Measurements from ENCODE around the gene DUSP21. TPM values are rescaled to one million over a fixed set of nuclear protein-coding genes. Genes with fewer than 3 reads are reported as not detected.
A peak's percentile ranks its signal among the peaks of the same experiment; 100 is the strongest.
"Not testable (repeated sequence)": the region's sequence is repeated elsewhere in the genome, so short reads cannot be mapped to it uniquely, and the experiment has no call there.

DUSP21 gene
- polyA plus RNA-seq = 1 to 10 TPM in 2 of 4 donors, under 1 TPM in 1, not detected in 1; 0.22 to 2.2 (median 2.2) TPM
- long read RNA-seq, donor 1 = 0 reads
- long read RNA-seq, donor 2 = 0 reads
- long read RNA-seq, donor 3 = 0 reads
- long read RNA-seq, donor 4 = 0 reads
- long read RNA-seq, donor 5 = 0 reads
- long read RNA-seq, donor 6 = 0 reads
- long read RNA-seq, donor 7 = 0 reads
- long read RNA-seq, donor 8 = 0 reads
- long read RNA-seq, donor 9 = 0 reads
- long read RNA-seq, donor 10 = 0 reads

DNA sequence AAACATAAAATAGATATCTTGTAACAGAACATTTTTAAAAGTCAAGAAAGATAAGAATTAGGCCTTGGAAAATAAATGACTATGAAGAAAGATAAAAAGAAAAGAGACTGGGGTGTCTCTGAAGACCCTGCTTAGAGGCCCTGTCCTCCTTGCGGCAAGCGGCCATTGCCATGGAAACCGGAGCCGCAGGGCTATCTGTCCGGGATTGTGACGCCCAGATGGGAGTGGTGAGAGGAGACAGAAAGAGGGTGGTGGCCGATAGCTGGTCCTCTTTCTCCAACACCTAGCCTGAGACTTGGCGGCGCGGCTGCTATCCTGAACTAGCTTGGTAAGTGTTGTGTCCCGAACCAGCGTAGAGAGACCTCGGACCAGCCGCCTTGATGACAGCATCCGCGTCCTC lies at the start of gene DUSP21:
DUSP21 (plus strand) TSS at position 269 of the 400 bp plus-strand sequence; CDS start at position 381, 112 bp downstream.
- H3K4me3 ChIP-seq (ENCODE audit: low read depth in 1 of 3, low read length in 3 of 3) = no peak within 1 kb of the TSS
- H3K27ac ChIP-seq (ENCODE audit: low read depth in 1 of 3, low read length in 2 of 3) = no peak within 1 kb of the TSS
- no peak for DNase-seq
- peaks cover 0 to 2% of the 10 kb centered on the region in 2 donors for H3K9me3 ChIP-seq (ENCODE audit: control insufficient read depth in 2 of 2, insufficient read depth in 1 of 2, low read depth in 1 of 2, low read length in 1 of 2)
- H3K36me3 ChIP-seq (ENCODE audit: control insufficient read depth in 3 of 3, insufficient read depth in 2 of 3, low read depth in 1 of 3, low read length in 3 of 3) = no peaks in the 10 kb centered on the region
- WGBS, 3 donors = 94 to 96% (median 96%) methylated on average over 9 to 16 of the region's 16 CpGs
- no peak for FAIRE-seq
- H3K27me3 ChIP-seq (ENCODE audit: control insufficient read depth in 3 of 3, insufficient read depth in 3 of 3, low read length in 3 of 3) = no peaks in the 10 kb centered on the region
- H3K4me1 ChIP-seq (ENCODE audit: control insufficient read depth in 3 of 3, insufficient read depth in 2 of 3, low read depth in 1 of 3, low read length in 2 of 3) = no peaks in the 10 kb centered on the region

DNA sequence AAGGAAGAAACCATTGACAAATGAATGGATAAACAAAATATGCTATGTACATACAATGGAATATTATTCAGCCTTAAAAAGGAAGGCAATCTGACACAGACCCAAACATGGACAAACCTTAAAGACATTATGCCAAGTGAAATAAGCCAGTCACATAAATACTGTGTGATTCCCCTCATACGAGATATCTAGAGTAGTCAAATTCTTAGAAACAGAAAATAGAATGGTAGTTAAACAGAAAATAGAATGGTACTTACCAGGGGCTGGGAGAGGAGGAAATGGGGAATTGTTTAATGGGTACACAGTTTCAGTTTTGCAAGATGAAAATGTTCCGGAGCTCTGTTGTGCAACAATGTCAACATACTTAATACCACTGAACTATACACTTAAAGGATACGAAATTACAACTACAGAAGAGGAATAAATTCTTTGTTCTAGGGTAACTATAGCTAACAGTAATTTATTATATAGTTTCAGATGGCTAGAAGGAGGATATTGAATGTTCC lies 47.8 kb upstream of the DUSP21 start:
- H3K4me3 ChIP-seq (ENCODE audit: low read depth in 1 of 3, low read length in 3 of 3) = no peak overlapping the region
- no peaks in the 10 kb centered on the region for H3K36me3 ChIP-seq (ENCODE audit: control insufficient read depth in 3 of 3, insufficient read depth in 2 of 3, low read depth in 1 of 3, low read length in 3 of 3)
- no peak for FAIRE-seq
- 35 to 51% (median 40%) methylated on average over 3 of the region's 3 CpGs for WGBS, 3 donors
- H3K27me3 ChIP-seq (ENCODE audit: control insufficient read depth in 3 of 3, insufficient read depth in 3 of 3, low read length in 3 of 3) = no peaks in the 10 kb centered on the region
- peak in 1 of 2 donors; percentile 2 for DNase-seq
- H3K27ac ChIP-seq (ENCODE audit: low read depth in 1 of 3, low read length in 2 of 3) = no peak overlapping the region
- no peaks in the 10 kb centered on the region for H3K4me1 ChIP-seq (ENCODE audit: control insufficient read depth in 3 of 3, insufficient read depth in 2 of 3, low read depth in 1 of 3, low read length in 2 of 3)
- no peaks in the 10 kb centered on the region for H3K9me3 ChIP-seq (ENCODE audit: control insufficient read depth in 2 of 2, insufficient read depth in 1 of 2, low read depth in 1 of 2, low read length in 1 of 2)

DNA sequence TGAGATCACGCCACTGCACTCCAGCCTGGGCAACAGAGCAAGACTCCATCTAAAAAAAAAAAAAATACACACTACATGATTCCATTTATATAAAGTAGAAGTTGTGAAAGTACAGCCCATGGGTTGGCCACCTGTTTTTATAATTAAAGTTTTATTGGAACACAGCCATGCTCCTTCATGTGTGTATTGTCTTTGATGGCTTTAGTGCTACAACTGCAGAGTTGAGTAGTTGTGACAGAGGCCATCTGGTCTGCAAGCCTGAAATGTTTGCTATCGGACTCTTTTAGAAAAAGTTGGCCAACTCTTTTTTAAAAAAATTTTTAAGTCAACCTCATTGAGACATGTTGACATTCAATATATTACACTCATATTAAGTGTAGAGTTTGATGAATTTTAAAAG lies 41.2 kb upstream of the DUSP21 start:
- no peaks in the 10 kb centered on the region for H3K36me3 ChIP-seq (ENCODE audit: control insufficient read depth in 3 of 3, insufficient read depth in 2 of 3, low read depth in 1 of 3, low read length in 3 of 3)
- no peak overlapping the region for H3K27ac ChIP-seq (ENCODE audit: low read depth in 1 of 3, low read length in 2 of 3)
- H3K4me1 ChIP-seq (ENCODE audit: control insufficient read depth in 3 of 3, insufficient read depth in 2 of 3, low read depth in 1 of 3, low read length in 2 of 3) = no peaks in the 10 kb centered on the region
- DNase-seq (no peak), FAIRE-seq (no peak)
- H3K4me3 ChIP-seq (ENCODE audit: low read depth in 1 of 3, low read length in 3 of 3) = no peak overlapping the region
- no peaks in the 10 kb centered on the region for H3K27me3 ChIP-seq (ENCODE audit: control insufficient read depth in 3 of 3, insufficient read depth in 3 of 3, low read length in 3 of 3)
- no peaks in the 10 kb centered on the region for H3K9me3 ChIP-seq (ENCODE audit: control insufficient read depth in 2 of 2, insufficient read depth in 1 of 2, low read depth in 1 of 2, low read length in 1 of 2)
- 82 to 100% (median 96%) methylated on average over 2 of the region's 2 CpGs for WGBS, 3 donors

DNA sequence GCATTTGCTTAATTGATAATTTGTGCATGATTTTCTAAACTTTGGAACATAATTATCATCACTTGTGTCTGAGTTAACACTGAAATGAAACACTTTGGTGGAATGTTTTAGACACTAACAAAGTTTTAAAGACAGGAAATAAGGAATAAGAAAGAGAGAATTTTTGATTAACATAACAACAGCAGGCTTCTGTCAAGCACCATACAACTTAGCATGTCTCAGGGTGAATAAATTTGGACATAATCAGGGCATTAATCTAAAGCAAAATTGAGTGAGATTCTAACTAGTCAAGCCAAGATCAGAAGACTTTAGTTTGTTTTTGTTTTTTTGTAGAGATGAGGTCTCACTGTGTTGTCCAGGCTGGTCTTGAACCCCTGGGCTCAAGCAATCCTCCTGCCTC lies 28.1 kb upstream of the DUSP21 start:
- Histone ChIP-seq H3K27me3 (ENCODE audit: control insufficient read depth in 3 of 3, insufficient read depth in 3 of 3, low read length in 3 of 3) (no peaks in the 10 kb centered on the region), H3K4me1 (ENCODE audit: control insufficient read depth in 3 of 3, insufficient read depth in 2 of 3, low read depth in 1 of 3, low read length in 2 of 3) (no peaks in the 10 kb centered on the region), H3K27ac (ENCODE audit: low read depth in 1 of 3, low read length in 2 of 3) (no peak overlapping the region), H3K9me3 (ENCODE audit: control insufficient read depth in 2 of 2, insufficient read depth in 1 of 2, low read depth in 1 of 2, low read length in 1 of 2) (peaks cover 0 to 7% of the 10 kb centered on the region in 2 donors), H3K36me3 (ENCODE audit: control insufficient read depth in 3 of 3, insufficient read depth in 2 of 3, low read depth in 1 of 3, low read length in 3 of 3) (no peaks in the 10 kb centered on the region), H3K4me3 (ENCODE audit: low read depth in 1 of 3, low read length in 3 of 3) (no peak overlapping the region)
- no peak for DNase-seq
- no peak for FAIRE-seq

DNA sequence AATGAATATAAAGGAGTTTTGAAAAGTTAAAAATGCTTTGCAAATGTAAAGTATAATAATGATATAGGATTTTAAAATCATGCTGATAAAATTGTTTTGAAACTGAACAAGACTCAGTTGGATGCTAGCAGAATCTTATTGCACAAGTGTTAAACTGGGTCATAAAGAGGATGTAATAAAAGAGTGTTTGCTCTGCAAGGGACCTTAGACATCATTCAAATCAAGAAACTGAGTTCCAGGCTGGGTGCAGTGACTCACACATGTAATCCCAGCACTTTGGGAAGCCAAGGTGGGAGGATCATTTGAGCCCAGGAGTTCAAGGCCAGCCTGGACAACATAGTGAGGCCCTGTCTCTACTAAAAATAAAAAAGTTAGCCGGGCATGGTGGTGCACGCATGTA lies 27.5 kb upstream of the DUSP21 start:
- no peak for FAIRE-seq
- peaks cover 0 to 7% of the 10 kb centered on the region in 2 donors for H3K9me3 ChIP-seq (ENCODE audit: control insufficient read depth in 2 of 2, insufficient read depth in 1 of 2, low read depth in 1 of 2, low read length in 1 of 2)
- H3K27ac ChIP-seq (ENCODE audit: low read depth in 1 of 3, low read length in 2 of 3) = no peak overlapping the region
- peak; percentile 36 to 46 for DNase-seq
- no peaks in the 10 kb centered on the region for H3K27me3 ChIP-seq (ENCODE audit: control insufficient read depth in 3 of 3, insufficient read depth in 3 of 3, low read length in 3 of 3)
- no peaks in the 10 kb centered on the region for H3K36me3 ChIP-seq (ENCODE audit: control insufficient read depth in 3 of 3, insufficient read depth in 2 of 3, low read depth in 1 of 3, low read length in 3 of 3)
- H3K4me1 ChIP-seq (ENCODE audit: control insufficient read depth in 3 of 3, insufficient read depth in 2 of 3, low read depth in 1 of 3, low read length in 2 of 3) = no peaks in the 10 kb centered on the region
- 88 to 100% (median 94%) methylated on average over 2 of the region's 2 CpGs for WGBS, 3 donors
- no peak overlapping the region for H3K4me3 ChIP-seq (ENCODE audit: low read depth in 1 of 3, low read length in 3 of 3)

DNA sequence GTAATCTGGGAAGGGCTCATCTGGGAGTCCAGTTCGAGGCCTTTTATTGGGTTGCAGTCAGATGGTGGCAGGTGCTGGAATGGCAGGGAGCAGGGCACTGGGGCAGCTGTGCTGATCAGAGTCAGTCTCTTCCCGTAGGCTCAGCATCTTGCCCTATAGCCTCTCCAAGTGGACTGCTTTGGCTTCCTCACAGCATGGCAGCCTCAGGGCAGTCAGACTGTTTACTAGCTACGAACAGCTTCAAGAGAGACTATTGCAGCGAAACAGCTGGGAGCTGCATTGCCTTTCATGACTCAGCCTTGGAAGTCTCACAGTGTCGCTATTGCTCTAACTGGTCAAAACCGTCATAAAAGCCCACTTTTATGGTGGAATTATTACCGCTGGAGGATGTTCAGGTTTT lies 26.8 kb upstream of the DUSP21 start:
- FAIRE-seq (no peak), DNase-seq (no peak)
- WGBS, 3 donors = 87 to 92% (median 87%) methylated on average over 7 of the region's 7 CpGs

DNA sequence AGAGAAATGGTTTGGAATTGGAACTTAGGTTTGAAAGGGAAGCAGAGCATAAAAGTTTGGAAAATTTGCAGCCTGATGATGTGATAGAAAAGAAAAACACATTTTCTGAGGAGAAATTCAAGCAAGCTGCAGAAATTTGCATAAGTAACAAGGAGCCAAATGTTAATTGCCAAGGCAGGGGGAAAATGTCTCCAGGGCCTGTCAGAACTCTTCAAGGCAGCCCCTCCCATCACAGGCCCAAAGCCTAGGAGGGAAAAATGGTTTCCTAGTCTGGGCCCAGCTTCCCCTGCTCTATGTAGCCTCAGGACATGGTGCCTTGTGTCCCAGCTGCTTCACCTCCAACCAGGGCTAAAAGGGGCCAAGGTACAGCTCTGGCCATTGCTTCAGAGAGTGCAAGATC lies 21.2 kb upstream of the DUSP21 start:
- H3K4me3 ChIP-seq (ENCODE audit: low read depth in 1 of 3, low read length in 3 of 3) = no peak overlapping the region
- no peak for FAIRE-seq
- H3K4me1 ChIP-seq (ENCODE audit: control insufficient read depth in 3 of 3, insufficient read depth in 2 of 3, low read depth in 1 of 3, low read length in 2 of 3) = no peaks in the 10 kb centered on the region
- H3K9me3 ChIP-seq (ENCODE audit: control insufficient read depth in 2 of 2, insufficient read depth in 1 of 2, low read depth in 1 of 2, low read length in 1 of 2) = peaks cover 0 to 6% of the 10 kb centered on the region in 2 donors
- no peak overlapping the region for H3K27ac ChIP-seq (ENCODE audit: low read depth in 1 of 3, low read length in 2 of 3)
- no peaks in the 10 kb centered on the region for H3K36me3 ChIP-seq (ENCODE audit: control insufficient read depth in 3 of 3, insufficient read depth in 2 of 3, low read depth in 1 of 3, low read length in 3 of 3)
- DNase-seq = peak in 1 of 2 donors; percentile 8
- no peaks in the 10 kb centered on the region for H3K27me3 ChIP-seq (ENCODE audit: control insufficient read depth in 3 of 3, insufficient read depth in 3 of 3, low read length in 3 of 3)

More for the DNA sequence above, 26.8 kb upstream of the DUSP21 start:
- Histone ChIP-seq H3K4me3 (ENCODE audit: low read depth in 1 of 3, low read length in 3 of 3) (no peak overlapping the region), H3K36me3 (ENCODE audit: control insufficient read depth in 3 of 3, insufficient read depth in 2 of 3, low read depth in 1 of 3, low read length in 3 of 3) (no peaks in the 10 kb centered on the region), H3K27me3 (ENCODE audit: control insufficient read depth in 3 of 3, insufficient read depth in 3 of 3, low read length in 3 of 3) (no peaks in the 10 kb centered on the region), H3K4me1 (ENCODE audit: control insufficient read depth in 3 of 3, insufficient read depth in 2 of 3, low read depth in 1 of 3, low read length in 2 of 3) (no peaks in the 10 kb centered on the region), H3K9me3 (ENCODE audit: control insufficient read depth in 2 of 2, insufficient read depth in 1 of 2, low read depth in 1 of 2, low read length in 1 of 2) (peaks cover 0 to 7% of the 10 kb centered on the region in 2 donors), H3K27ac (ENCODE audit: low read depth in 1 of 3, low read length in 2 of 3) (no peak overlapping the region)

DNA sequence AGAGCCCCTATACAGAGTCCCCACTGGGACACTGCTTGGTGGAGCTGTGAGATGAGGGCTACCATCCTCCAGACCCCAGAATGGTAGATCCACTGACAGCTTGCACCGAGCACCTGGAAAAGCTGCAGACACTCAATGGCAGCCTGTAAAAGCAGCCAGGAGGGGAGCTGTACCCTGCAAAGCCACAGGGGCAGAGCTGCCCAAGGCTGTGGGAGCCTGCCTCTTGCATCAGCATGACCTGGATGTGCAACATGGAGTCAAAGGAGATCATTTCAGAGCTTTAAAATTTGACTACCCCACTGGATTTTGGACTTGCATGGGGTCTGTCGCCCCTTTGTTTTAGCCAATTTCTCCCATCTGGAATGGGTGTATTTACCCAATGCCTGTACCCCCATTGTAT lies 20.6 kb upstream of the DUSP21 start:
- H3K27me3 ChIP-seq (ENCODE audit: control insufficient read depth in 3 of 3, insufficient read depth in 3 of 3, low read length in 3 of 3); H3K9me3 ChIP-seq (ENCODE audit: control insufficient read depth in 2 of 2, insufficient read depth in 1 of 2, low read depth in 1 of 2, low read length in 1 of 2); DNase-seq; H3K36me3 ChIP-seq (ENCODE audit: control insufficient read depth in 3 of 3, insufficient read depth in 2 of 3, low read depth in 1 of 3, low read length in 3 of 3); H3K4me3 ChIP-seq (ENCODE audit: low read depth in 1 of 3, low read length in 3 of 3); FAIRE-seq; H3K27ac ChIP-seq (ENCODE audit: low read depth in 1 of 3, low read length in 2 of 3); H3K4me1 ChIP-seq (ENCODE audit: control insufficient read depth in 3 of 3, insufficient read depth in 2 of 3, low read depth in 1 of 3, low read length in 2 of 3): not testable (repeated sequence)
- WGBS, 3 donors = 83 to 92% (median 83%) methylated on average over 1 to 2 of the region's 2 CpGs

All from small intestine (tissue), 16 donors.